HepG2 (cell line): ENCODE data around the gene CDH13. TPM values are rescaled to one million over a fixed set of nuclear protein-coding genes. Genes with fewer than 3 reads are reported as not detected.
A peak's percentile ranks its signal among the peaks of the same experiment; 100 is the strongest.

Source experiments
- ATAC-seq: fragments of 200-7000 bp; cut with Tn5 transposase; 3 replicates; pipeline ENCODE4 v1.9.1; 2020; ENCODE audit warnings: mild to moderate bottlenecking, moderate library complexity
- BruUV-seq: library from RNA; stranded (reverse); fragments of 400-500 nt; replicated peaks from 2 replicates; lab custom pipeline; 2021; lab: Mats Ljungman, UMichigan
- CTCF ChIA-PET: fragments of 300-600 bp; formaldehyde crosslinking; extraction: SDS; loops from one replicate; lab custom pipeline; 2021; ENCODE audit warnings: low total read pairs, inconsistent platforms, low intra/inter-chr PET ratio; lab: Yijun Ruan, JAX
- POLR2A ChIA-PET: fragments of 350-600 bp; sonication (Branson Sonifier 250); formaldehyde crosslinking; loops from one replicate; lab custom pipeline; 2020; ENCODE audit warnings: antibody characterized with exemption, inconsistent platforms; lab: Yijun Ruan, JAX
- DNase-seq: peaks from one replicate; pipeline ENCODE4 v3.0.0-alpha.2; 2015; ENCODE audit warnings: low spot score
- FAIRE-seq: peaks from 3 replicates; lab custom pipeline; 2011; peaks lifted over from hg19 to GRCh38; lab: Jason Lieb, UNC
- H2AFZ ChIP-seq: one replicate; pipeline ENCODE4 v1.6.1; 2011; ENCODE audit warnings: low read length, inconsistent platforms
- H3K27ac ChIP-seq: fragments of 300-600 bp; 3 replicates; pipeline ENCODE4 v1.8.0; 2011; ENCODE audit warnings: mixed run types, mild to moderate bottlenecking, mixed read lengths, low read length, inconsistent platforms; ENCODE audit not compliant: insufficient read depth; ENCODE audit errors: extremely low read length
- H3K27me3 ChIP-seq, 2 experiments: fragments of 200-600 bp in 1 of 2; 2 replicates in 1 of 2; 3 replicates in 1 of 2; pipeline versions ENCODE4 v1.6.0 to v1.8.0; 2011; ENCODE audit warnings: low read length in 2 of 2, mild to moderate bottlenecking in 2 of 2, moderate library complexity in 2 of 2, inconsistent platforms in 1 of 2; ENCODE audit not compliant: insufficient read depth in 2 of 2, control insufficient read depth in 1 of 2
- H3K36me3 ChIP-seq, 2 experiments: fragments of 200-600 bp in 1 of 2; replicated peaks in 1 of 2; 2 replicates in 1 of 2; 3 replicates in 1 of 2; pipeline versions ENCODE4 v1.5.1 to v1.8.0; 2011; ENCODE audit warnings: low read length in 2 of 2, inconsistent platforms in 1 of 2; ENCODE audit not compliant: insufficient read depth in 2 of 2, control insufficient read depth in 1 of 2
- H3K4me1 ChIP-seq: 2 replicates; pipeline ENCODE4 v1.5.1; 2012; ENCODE audit warnings: low read length, inconsistent platforms; ENCODE audit not compliant: insufficient read depth
- H3K4me2 ChIP-seq: 2 replicates; pipeline ENCODE4 v1.6.0; 2011; ENCODE audit warnings: low read depth, low read length, inconsistent platforms
- H3K4me3 ChIP-seq, 3 experiments: fragments of 200-600 bp in 1 of 3; sonication (generic), shearing (Covaris generic) in 1 of 3; replicated peaks in 1 of 3; 2 replicates each; pipeline ENCODE4 v1.5.1; 2011 to 2016; ENCODE audit warnings: low read length in 3 of 3, inconsistent platforms in 2 of 3, low read depth in 2 of 3, mild to moderate bottlenecking in 2 of 3, control low read depth in 1 of 3, mixed read lengths in 1 of 3; ENCODE audit not compliant: insufficient read depth in 1 of 3
- H3K79me2 ChIP-seq: one replicate; pipeline ENCODE4 v1.6.1; 2011; ENCODE audit warnings: low read length, inconsistent platforms; ENCODE audit not compliant: insufficient read depth
- H3K9ac ChIP-seq: 2 replicates; pipeline ENCODE4 v1.6.0; 2011; ENCODE audit warnings: mild to moderate bottlenecking, low read depth, low read length, inconsistent platforms; ENCODE audit not compliant: insufficient read depth
- H3K9me3 ChIP-seq: 2 replicates; pipeline ENCODE4 v1.5.1; 2012; ENCODE audit warnings: mild to moderate bottlenecking, low read length
- H4K20me1 ChIP-seq: 2 replicates; pipeline ENCODE4 v1.6.0; 2011; ENCODE audit warnings: inconsistent platforms, mild to moderate bottlenecking, low read length, moderate library complexity; ENCODE audit not compliant: insufficient read depth
- ATF7 ChIP-seq, 2 experiments: fragments of 450-650 bp in 1 of 2; sonication (generic) in 1 of 2; formaldehyde crosslinking in 1 of 2; IDR thresholded peaks; 2 replicates each; pipeline versions ENCODE4 v1.4.0 to v1.6.1; 2016 to 2020; ENCODE audit warnings: antibody characterized with exemption in 1 of 2, mild to moderate bottlenecking in 1 of 2, missing genetic modification reagents in 1 of 2
- E2F1 ChIP-seq: sonication (generic); formaldehyde crosslinking; IDR thresholded peaks from 2 replicates; pipeline ENCODE4 v1.5.0; 2020; ENCODE audit warnings: missing genetic modification reagents
- GLI4 ChIP-seq: sonication (generic); formaldehyde crosslinking; IDR thresholded peaks from 2 replicates; pipeline ENCODE4 v1.5.1; 2020; ENCODE audit warnings: missing genetic modification reagents, mild to moderate bottlenecking, moderate library complexity, borderline replicate concordance
- HBP1 ChIP-seq: IDR thresholded peaks from 2 replicates; pipeline ENCODE4 v1.6.1; 2016; ENCODE audit warnings: low read depth, control low read depth
- KDM1A ChIP-seq: IDR thresholded peaks from 2 replicates; pipeline ENCODE4 v1.6.1; 2016; ENCODE audit warnings: missing compliant biosample characterization
- SRSF1 ChIP-seq: fragments of 200-400 bp; formaldehyde crosslinking; optimal IDR thresholded peaks from 2 replicates; pipeline ENCODE3; 2017; ENCODE audit warnings: mild to moderate bottlenecking, low read depth, low read length, moderate library complexity
- XRCC5 ChIP-seq: fragments of 200-400 bp; formaldehyde crosslinking; optimal IDR thresholded peaks from 2 replicates; pipeline ENCODE3; 2017; ENCODE audit warnings: mild to moderate bottlenecking, low read length
- ZKSCAN1 ChIP-seq: fragments of 150-350 bp; IDR thresholded peaks from 2 replicates; pipeline ENCODE4 v1.6.1; 2014; ENCODE audit warnings: low read length
- WGBS: methylation state at CpG from one replicate; pipeline ENCODE4 v1.1.6; 2017; ENCODE audit warnings: low lambda C conversion rate; 5-methylcytosine and 5-hydroxymethylcytosine counted together
- in situ Hi-C: cut with HindIII; loops from 2 replicates; pipeline ENCODE4 v1.10.0; 2017; ENCODE audit warnings: low pct_unique_long_range_greater_than_20kb; ENCODE audit not compliant: extremely low pct_ligation_motif_present
- intact Hi-C: fragments of 100-400 bp; cut with micrococcal nuclease; formaldehyde crosslinking; loops from one replicate; pipeline ENCODE4 v1.10.0; 2022; ENCODE audit not compliant: unreplicated experiment
- polyA plus RNA-seq, 8 experiments: library from polyadenylated mRNA; depleted of rRNA in 3 of 8; stranded (reverse) in 7 of 8; unstranded in 1 of 8; fragments of >200 nt; fragmentation: Illumina TruSeq in 4 of 8; extraction: Trizol in 4 of 8; gene quantifications; 2 replicates each; pipeline versions ENCODE4 v1.2.1 to v1.2.3, GENCODE V29; 2011 to 2016; ENCODE audit warnings: low read depth in 4 of 8, missing spikeins in 1 of 8, mixed read lengths in 1 of 8; ENCODE audit not compliant: insufficient read depth in 1 of 8
- total RNA-seq, 5 experiments: library from RNA; depleted of rRNA; stranded (reverse); fragments of >200 nt; fragmentation: Illumina TruSeq; extraction: Trizol; gene quantifications; 2 replicates each; pipeline ENCODE4 v1.2.3, GENCODE V29; 2016; ENCODE audit warnings: low read depth in 1 of 5
- TF ChIP-seq, protein P1 (sequence below): fragments of 450-650 bp; IDR thresholded peaks from 2 replicates; pipeline ENCODE4 v1.6.1; 2017; ENCODE audit warnings: mild to moderate bottlenecking
- TF ChIP-seq, protein P2 (sequence below): sonication (generic); formaldehyde crosslinking; IDR thresholded peaks from 2 replicates; pipeline ENCODE4 v1.4.0; 2020; ENCODE audit warnings: mild to moderate bottlenecking, missing genetic modification reagents
- TF ChIP-seq, protein P3 (sequence below): sonication (generic); formaldehyde crosslinking; IDR thresholded peaks from 2 replicates; pipeline ENCODE4 v1.5.0; 2020; ENCODE audit warnings: mild to moderate bottlenecking, low read depth, missing genetic modification reagents, borderline replicate concordance

CDH13 gene
- total and polyA plus RNA-seq, 2 of the 13 experiments (the other 11 are each of a cell fraction or from before 2014, with no cell fraction given): not detected

- Histone ChIP-seq H4K20me1 (no peaks in the 10 kb centered on the region), H3K4me3 (no peak overlapping the region), H3K27ac (no peak overlapping the region), H3K4me1 (no peaks in the 10 kb centered on the region), H3K36me3 (no peaks in the 10 kb centered on the region), H3K79me2 (no peaks in the 10 kb centered on the region), H3K9me3 (no peaks in the 10 kb centered on the region), H3K27me3 (peaks cover 0 to 3% of the 10 kb centered on the region in 2 experiments; a peak in 1 of 5 replicates), H2AFZ (no peak overlapping the region), H3K9ac (no peak overlapping the region)
- intact Hi-C loops (no loop called here), in situ Hi-C loops (no loop called here)
- no TSS peak for BruUV-seq
- FAIRE-seq: no peak
- CTCF ChIA-PET: no interaction called here
- TF ChIP-seq, protein P1, sequence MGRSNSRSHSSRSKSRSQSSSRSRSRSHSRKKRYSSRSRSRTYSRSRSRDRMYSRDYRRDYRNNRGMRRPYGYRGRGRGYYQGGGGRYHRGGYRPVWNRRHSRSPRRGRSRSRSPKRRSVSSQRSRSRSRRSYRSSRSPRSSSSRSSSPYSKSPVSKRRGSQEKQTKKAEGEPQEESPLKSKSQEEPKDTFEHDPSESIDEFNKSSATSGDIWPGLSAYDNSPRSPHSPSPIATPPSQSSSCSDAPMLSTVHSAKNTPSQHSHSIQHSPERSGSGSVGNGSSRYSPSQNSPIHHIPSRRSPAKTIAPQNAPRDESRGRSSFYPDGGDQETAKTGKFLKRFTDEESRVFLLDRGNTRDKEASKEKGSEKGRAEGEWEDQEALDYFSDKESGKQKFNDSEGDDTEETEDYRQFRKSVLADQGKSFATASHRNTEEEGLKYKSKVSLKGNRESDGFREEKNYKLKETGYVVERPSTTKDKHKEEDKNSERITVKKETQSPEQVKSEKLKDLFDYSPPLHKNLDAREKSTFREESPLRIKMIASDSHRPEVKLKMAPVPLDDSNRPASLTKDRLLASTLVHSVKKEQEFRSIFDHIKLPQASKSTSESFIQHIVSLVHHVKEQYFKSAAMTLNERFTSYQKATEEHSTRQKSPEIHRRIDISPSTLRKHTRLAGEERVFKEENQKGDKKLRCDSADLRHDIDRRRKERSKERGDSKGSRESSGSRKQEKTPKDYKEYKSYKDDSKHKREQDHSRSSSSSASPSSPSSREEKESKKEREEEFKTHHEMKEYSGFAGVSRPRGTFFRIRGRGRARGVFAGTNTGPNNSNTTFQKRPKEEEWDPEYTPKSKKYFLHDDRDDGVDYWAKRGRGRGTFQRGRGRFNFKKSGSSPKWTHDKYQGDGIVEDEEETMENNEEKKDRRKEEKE: no peak
- TF ChIP-seq, protein P2, sequence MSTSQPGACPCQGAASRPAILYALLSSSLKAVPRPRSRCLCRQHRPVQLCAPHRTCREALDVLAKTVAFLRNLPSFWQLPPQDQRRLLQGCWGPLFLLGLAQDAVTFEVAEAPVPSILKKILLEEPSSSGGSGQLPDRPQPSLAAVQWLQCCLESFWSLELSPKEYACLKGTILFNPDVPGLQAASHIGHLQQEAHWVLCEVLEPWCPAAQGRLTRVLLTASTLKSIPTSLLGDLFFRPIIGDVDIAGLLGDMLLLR (CRISPR knock-in tag): no peak
- TF ChIP-seq SRSF1 (no peak), ATF7 (IDR thresholded peaks at IDR 0.05) (peak; percentile 87), ATF7 (CRISPR knock-in tag; IDR thresholded peaks at IDR 0.05) (no peak)
- TF ChIP-seq, all 625 proteins: peak for 1
- no peak for ATAC-seq
- no peak overlapping the region for H3K4me2 ChIP-seq
- 0% methylated on average over 2 of the region's 2 CpGs for WGBS
- no peak for DNase-seq
- POLR2A ChIA-PET: no interaction called here
These were observed 642.8 kb downstream of the CDH13 start for GRCh38 chr16:83269541-83269940.

DNA sequence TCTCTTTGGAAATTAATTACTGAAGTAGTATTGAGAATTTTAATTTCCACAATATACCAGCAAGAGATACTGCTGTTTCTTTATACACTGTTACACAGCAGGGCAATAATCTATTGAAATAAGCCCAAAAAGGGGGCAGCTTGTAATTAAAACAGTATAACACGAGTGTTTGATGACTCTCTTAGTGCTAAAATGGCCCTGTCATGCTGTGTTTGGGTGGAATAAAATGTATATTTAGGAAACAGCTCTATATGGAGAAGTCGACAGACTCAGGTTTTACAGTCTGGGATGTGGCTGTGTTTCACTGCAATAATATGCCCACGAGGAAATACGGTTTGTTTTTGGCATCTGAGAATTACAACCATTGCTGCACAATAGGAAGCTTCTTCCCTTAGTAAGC lies 643.3 kb downstream of the CDH13 start:
- peaks cover 0 to 3% of the 10 kb centered on the region in 2 experiments; a peak in 1 of 5 replicates for H3K27me3 ChIP-seq
- no peaks in the 10 kb centered on the region for H4K20me1 ChIP-seq
- H3K9ac ChIP-seq: no peak overlapping the region
- H3K79me2 ChIP-seq: no peaks in the 10 kb centered on the region
- no peaks in the 10 kb centered on the region for H3K9me3 ChIP-seq
- no TSS peak for BruUV-seq
- no peak for ATAC-seq
- H3K27ac ChIP-seq: no peak overlapping the region
- 10% methylated on average over 4 of the region's 4 CpGs for WGBS
- ChIA-PET CTCF (no interaction called here), POLR2A (no interaction called here)
- no peak overlapping the region for H3K4me2 ChIP-seq
- no peak for FAIRE-seq
- no peak overlapping the region for H2AFZ ChIP-seq
- intact Hi-C loops (no loop called here), in situ Hi-C loops (no loop called here)
- H3K4me3 ChIP-seq: no peak overlapping the region
- H3K36me3 ChIP-seq: no peaks in the 10 kb centered on the region
- DNase-seq: no peak
- H3K4me1 ChIP-seq: no peaks in the 10 kb centered on the region
- TF ChIP-seq XRCC5 (no peak), ZKSCAN1 (no peak), KDM1A (CRISPR knock-in tag) (no peak), HBP1 (CRISPR knock-in tag) (no peak), E2F1 (CRISPR knock-in tag) (no peak), GLI4 (CRISPR knock-in tag) (no peak)
- TF ChIP-seq, protein P3, sequence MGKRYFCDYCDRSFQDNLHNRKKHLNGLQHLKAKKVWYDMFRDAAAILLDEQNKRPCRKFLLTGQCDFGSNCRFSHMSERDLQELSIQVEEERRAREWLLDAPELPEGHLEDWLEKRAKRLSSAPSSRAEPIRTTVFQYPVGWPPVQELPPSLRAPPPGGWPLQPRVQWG (CRISPR knock-in tag): no peak
